GM19193 (cell line): ENCODE data around the gene EHMT1.

Experiments
- POLR2A ChIP-seq: IDR thresholded peaks from 4 replicates; pipeline ENCODE4 v1.6.1; 2011; ENCODE audit not compliant: insufficient read depth, insufficient read length; ENCODE audit errors: extremely low read depth

EHMT1 gene

DNA sequence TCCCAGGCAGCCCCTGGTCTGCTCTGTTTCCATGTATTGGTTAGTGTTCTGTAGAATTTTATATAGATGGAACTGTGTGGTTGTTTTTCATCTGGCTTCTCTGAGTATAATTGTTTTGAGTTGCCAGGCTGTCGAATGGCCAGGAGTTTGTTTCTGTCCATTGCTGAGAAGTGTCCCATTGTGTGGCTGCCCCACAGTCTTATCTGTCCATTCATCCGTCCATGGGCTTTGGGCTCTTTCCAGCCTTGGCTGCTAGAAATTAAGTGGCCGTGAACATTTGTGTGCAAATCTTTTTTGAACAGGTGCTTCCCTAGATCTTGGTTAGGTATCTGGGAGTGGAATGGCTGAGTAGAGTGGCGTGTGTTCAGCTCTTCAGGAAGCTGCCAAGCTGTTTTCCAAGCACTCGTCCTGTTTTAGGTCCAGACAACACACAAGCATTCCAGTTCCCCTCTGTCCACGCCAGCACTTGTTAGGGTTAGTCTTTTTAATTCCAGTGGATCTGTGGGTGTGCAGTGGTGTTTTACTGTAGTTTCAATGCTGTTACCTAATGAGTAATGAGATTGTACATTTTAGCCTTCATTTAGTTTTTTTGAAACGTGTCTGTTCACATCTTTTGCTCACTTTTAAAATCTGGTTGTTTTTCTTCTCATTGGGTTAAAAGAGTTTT, 136.6 kb downstream of the EHMT1 start:
- TF ChIP-seq POLR2A = no peak

DNA sequence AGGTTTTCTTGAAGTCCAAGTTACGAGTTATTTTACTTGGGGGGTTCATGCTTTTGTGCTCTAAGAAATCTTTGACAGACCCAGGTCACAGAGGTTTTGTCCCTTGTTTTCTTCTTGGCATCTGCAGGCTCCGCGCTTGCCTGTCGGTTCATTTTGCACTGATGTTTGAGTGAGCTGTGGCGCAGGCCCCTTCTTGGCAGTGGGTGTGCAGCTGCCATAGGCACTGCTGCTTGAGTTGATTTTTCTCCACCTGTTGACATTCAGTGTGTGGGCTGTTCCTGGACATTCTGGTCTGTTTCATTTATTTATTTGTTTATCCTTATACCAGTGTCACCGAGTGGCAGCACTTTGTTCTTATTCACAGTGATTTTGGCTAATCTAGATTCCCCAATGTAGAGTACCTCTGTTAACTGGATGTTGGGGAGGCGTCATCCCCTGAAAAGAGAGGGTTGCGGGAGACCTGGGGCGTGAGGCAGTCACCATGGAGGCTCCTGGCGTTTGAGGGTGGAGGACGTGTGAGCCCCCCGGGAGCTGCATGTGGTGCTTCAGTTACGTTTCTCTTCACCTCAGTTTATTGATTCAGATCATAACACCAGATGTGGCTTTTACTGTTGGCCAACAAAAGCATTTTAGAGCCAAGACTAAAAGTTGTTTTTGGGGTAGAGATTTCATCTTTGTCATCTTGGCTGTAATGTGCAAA, 137.4 kb downstream of the EHMT1 start:
- no peak for TF ChIP-seq POLR2A

GRCh38 chr9:137757139-137757538, 138.3 kb downstream of the EHMT1 start:
- no peak for TF ChIP-seq POLR2A

- no peak for TF ChIP-seq POLR2A
Measured at GRCh38 chr9:137757613-137758029, 138.8 kb downstream of the EHMT1 start.

DNA sequence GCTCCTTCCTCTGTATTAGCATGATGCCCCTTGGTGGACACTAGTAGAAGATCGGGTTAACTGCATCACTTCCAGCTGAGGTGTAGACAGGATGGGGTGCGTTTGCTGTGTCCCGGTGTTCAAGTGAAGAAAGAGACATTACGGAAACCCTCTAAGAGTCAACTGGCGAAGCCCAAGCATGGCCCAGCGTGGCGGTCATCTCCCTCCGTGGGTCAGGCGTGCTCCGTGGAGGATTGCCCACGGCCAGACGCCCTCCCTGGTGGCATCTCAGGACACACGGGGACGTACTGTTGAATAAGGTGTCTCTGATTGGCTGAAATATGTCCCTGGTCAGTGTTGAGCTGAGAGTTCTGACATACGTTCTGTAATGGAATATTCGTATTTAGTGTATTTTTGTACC, 139.3 kb downstream of the EHMT1 start:
- no peak for TF ChIP-seq POLR2A

GRCh38 chr9:137759117-137759516, 140.3 kb downstream of the EHMT1 start:
- no peak for TF ChIP-seq POLR2A

- TF ChIP-seq POLR2A = no peak
Measured at GRCh38 chr9:137759649-137760321, 141.0 kb downstream of the EHMT1 start.

GRCh38 chr9:137760426-137760825, 141.6 kb downstream of the EHMT1 start:
- TF ChIP-seq POLR2A = no peak

GRCh38 chr9:137761032-137761431, 142.2 kb downstream of the EHMT1 start:
- TF ChIP-seq POLR2A = no peak

DNA sequence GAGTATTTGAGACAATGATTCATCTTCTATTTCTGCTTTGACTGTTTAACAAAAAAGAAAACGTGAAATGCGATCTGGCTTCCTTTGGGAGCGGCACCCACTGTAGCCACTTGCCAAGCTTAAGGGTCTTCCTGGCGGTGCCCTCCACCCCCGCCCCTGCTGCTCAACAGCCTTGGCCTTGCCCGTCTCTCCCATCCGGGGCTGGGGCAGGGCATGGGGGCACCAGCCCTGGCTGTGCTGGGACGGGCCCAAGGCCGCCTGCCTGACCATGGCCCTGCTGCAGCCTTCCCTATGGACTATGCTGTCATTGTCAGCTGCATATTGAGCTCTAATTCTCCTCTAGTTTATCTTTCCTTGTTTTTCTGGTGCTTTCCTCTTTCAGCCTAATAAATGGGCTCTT, 143.0 kb downstream of the EHMT1 start:
- no peak for TF ChIP-seq POLR2A

DNA sequence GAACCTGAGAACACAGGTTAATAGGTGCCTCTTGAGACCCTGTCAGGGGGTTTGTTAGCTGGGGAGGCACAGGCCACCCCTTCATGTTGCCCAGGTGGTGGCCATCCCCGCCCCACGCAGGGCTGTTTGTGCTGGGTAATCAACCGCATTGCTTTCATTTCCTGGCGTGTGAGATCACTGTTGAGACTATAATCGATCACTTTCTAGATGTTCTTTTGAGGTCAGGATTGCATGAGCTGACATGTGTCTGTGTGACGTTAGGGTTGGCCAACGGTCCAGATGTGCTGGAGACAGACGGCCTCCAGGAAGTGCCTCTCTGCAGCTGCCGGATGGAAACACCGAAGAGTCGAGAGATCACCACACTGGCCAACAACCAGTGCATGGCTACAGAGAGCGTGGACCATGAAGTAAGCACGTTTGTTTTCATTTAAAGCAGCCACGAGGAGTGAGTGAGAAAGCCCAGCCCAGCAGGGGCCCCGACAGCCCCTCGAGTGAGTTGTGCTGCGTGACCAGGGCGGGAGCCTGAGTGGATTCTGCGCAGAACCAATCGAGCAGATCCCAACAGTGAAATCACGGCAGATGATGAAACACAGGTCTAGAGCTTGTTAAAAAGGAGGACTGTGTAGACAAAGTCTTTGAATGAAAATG, 143.7 kb downstream of the EHMT1 start:
- no peak for TF ChIP-seq POLR2A

DNA sequence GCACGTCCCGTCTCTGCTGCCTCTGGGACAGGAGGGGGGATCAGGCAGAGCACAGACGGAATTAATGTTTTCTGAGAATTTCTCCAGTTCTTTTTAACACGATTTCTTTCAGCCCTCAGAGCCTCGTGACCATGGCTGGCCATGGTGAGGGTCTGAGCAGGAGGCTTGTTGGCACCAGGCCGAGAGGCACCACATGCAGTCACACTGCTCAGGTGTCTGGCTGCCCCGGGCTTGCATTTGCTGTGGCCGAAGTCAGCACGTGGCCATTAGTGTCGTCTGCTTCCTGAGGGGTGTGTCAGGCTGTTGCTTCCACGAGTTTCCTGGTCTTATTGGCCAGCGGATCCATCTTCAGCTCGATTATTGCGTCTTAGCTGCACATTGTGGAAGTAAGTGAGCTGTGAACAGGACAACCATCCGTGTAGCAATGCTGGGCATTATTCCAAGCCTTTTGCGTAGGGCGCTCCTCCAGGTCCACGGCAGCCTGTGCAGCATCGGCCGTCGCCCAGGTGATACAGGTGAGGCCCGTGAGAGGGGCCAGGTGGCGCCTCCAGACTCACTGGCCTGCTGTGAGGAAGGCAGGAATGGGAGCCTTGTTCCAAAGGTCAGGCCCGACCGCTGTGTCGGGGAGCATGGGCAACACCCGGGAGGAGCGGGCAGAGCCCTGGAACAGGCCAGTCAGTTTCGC, 144.6 kb downstream of the EHMT1 start:
- TF ChIP-seq POLR2A = no peak

GRCh38 chr9:137764171-137764671, 145.4 kb downstream of the EHMT1 start:
- TF ChIP-seq POLR2A = no peak

DNA sequence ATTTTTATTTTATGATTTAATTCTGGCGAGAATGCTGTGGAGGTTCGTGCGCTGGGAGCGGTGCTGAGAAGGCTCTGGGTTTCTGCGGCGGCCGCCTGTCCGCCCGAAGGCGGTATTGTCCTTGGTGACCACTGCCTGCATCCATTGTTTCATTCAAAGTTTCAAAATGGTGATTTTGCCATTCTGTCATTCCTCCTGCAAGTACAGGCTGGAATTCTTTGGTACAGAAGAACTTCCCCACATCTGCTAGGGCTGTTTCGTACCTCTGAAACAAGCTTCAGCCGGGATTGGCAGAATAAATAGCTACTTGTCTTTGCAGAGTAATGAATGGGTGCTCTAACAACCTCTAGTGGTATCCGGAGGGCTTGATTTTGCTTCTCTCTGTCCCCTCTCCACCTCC, 146.2 kb downstream of the EHMT1 start:
- no peak for TF ChIP-seq POLR2A

GRCh38 chr9:137765536-137765935, 146.7 kb downstream of the EHMT1 start:
- no peak for TF ChIP-seq POLR2A
